RWPE1 (cell line): ENCODE results near the gene CCL23.
"Not testable (repeated sequence)": the region's sequence is repeated elsewhere in the genome, so short reads cannot be mapped to it uniquely, and the experiment has no call there.

ENCODE experiments used
- CTCF ChIA-PET: fragments of 350-600 bp; sonication (Branson Sonifier 250); formaldehyde crosslinking; extraction: SDS; loops from one replicate; lab custom pipeline; 2021; lab: Yijun Ruan, JAX
- POLR2A ChIA-PET: fragments of 400-600 bp; formaldehyde crosslinking; extraction: SDS; loops from one replicate; lab custom pipeline; 2020; ENCODE audit warnings: antibody characterized with exemption; ENCODE audit not compliant: low non-redundant PET; lab: Yijun Ruan, JAX
- DNase-seq: peaks from one replicate; pipeline ENCODE4 v3.0.0; 2012; ENCODE audit warnings: low spot score
- H3K27ac ChIP-seq: fragments of 450-650 bp; 2 replicates; pipeline ENCODE4 v1.5.1; 2017
- TF ChIP-seq, protein P1 (sequence below): fragments of 450-650 bp; conservative IDR thresholded peaks from 2 replicates; pipeline ENCODE4 v1.5.1; 2017; ENCODE audit warnings: low read depth, mild to moderate bottlenecking

CCL23 gene

DNA sequence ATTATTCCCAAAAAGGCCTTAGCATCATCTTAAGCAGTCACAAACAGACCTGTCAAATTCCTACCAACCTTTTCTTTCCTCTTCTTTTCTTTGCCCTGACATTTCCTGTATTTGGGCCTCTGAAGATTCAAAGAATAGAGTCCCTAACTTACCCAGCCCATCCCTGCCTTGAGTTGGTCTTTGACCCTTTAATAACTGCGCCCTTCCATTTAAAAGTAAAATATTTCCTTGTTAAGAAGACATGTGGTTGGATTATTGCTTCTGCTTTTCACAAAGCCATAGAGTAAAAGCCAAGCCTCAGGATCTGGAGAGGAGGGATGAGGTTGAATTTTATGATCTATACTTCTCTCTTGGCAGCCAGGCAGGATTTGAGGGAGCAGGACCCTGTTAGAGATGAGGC, 13.2 kb upstream of the CCL23 start:
- ChIA-PET CTCF (no interaction called here), POLR2A (no interaction called here)
- no peak overlapping the region for H3K27ac ChIP-seq
- no peak for DNase-seq
- TF ChIP-seq, protein P1, sequence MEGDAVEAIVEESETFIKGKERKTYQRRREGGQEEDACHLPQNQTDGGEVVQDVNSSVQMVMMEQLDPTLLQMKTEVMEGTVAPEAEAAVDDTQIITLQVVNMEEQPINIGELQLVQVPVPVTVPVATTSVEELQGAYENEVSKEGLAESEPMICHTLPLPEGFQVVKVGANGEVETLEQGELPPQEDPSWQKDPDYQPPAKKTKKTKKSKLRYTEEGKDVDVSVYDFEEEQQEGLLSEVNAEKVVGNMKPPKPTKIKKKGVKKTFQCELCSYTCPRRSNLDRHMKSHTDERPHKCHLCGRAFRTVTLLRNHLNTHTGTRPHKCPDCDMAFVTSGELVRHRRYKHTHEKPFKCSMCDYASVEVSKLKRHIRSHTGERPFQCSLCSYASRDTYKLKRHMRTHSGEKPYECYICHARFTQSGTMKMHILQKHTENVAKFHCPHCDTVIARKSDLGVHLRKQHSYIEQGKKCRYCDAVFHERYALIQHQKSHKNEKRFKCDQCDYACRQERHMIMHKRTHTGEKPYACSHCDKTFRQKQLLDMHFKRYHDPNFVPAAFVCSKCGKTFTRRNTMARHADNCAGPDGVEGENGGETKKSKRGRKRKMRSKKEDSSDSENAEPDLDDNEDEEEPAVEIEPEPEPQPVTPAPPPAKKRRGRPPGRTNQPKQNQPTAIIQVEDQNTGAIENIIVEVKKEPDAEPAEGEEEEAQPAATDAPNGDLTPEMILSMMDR = no peak

GRCh38 chr17:36027761-36028160, 10.0 kb upstream of the CCL23 start:
- POLR2A ChIA-PET = no interaction called here
- DNase-seq = no peak
- no peak overlapping the region for H3K27ac ChIP-seq
- TF ChIP-seq, protein P1 = no peak
- CTCF ChIA-PET = no interaction called here

GRCh38 chr17:36024106-36024869, 6.5 kb upstream of the CCL23 start:
- POLR2A ChIA-PET = no interaction called here
- no peak for DNase-seq
- TF ChIP-seq, protein P1 = no peak
- CTCF ChIA-PET = interaction anchor here (0.5 to 0.6 kb wide), 4 partner anchors 9 to 203 kb away, joined by 3 to 4 read pairs (median 3); no protein-coding TSS in a partner anchor
- H3K27ac ChIP-seq = no peak overlapping the region

DNA sequence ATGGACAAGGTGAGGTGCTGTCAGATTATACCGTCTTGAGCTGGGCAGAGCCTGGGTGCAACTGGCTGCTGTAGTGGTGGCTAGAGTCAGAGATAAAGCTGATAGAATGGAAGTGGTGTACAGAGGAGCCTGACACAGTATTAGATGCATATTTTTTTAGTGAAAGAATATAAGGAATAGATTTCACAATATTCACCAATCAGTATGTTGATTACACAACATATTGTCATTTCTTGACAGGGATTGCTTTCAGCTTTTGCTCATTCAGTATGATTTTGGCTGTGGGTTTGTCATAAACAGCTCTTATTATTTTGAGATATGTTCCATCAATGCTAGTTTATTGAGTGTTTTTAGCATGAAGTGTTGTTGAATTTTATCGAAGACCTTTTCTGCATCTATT, 1.7 kb upstream of the CCL23 start:
- DNase-seq = no peak
- TF ChIP-seq, protein P1 = no peak
- H3K27ac ChIP-seq = no peak overlapping the region
- ChIA-PET POLR2A (no interaction called here), CTCF (no interaction called here)

- TF ChIP-seq, protein P1 = no peak
- no peak overlapping the region for H3K27ac ChIP-seq
- ChIA-PET POLR2A (no interaction called here), CTCF (no interaction called here)
- DNase-seq = no peak
These were observed 1.2 kb downstream of the CCL23 start for GRCh38 chr17:36016555-36016954.

- DNase-seq, H3K27ac ChIP-seq, POLR2A ChIA-PET: not testable (repeated sequence)
- CTCF ChIA-PET = interaction anchor here (0.7 kb wide), 1 partner anchor 9 kb away, joined by 3 read pairs; no protein-coding TSS in a partner anchor
These were observed 1.9 kb downstream of the CCL23 start for GRCh38 chr17:36015895-36016294.

DNA sequence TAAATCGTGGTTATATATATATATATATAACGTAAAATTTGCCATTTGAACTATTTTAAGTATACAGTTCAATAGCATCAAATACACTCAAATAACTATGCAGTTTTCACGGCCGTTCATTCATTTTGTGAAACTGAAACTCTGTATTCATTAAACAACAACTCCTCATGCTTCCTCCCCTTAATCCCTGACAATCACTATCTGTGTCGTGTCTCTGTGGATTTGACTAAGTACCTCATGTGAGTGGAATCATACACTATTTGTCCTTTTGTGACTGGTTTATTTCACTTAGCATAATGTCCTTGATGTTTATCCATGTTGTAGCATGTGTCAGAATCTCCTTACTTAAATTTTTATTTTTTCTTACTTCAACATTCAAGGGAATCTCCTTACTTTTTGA, 2.8 kb downstream of the CCL23 start:
- no peak overlapping the region for H3K27ac ChIP-seq
- POLR2A ChIA-PET = no interaction called here
- TF ChIP-seq, protein P1 = no peak
- CTCF ChIA-PET = interaction anchor here (0.7 kb wide), 2 partner anchors 10 to 46 kb away, joined by 3 read pairs; no protein-coding TSS in a partner anchor
- DNase-seq = no peak
